Measurements from ENCODE around the gene PRKCB.

DNA sequence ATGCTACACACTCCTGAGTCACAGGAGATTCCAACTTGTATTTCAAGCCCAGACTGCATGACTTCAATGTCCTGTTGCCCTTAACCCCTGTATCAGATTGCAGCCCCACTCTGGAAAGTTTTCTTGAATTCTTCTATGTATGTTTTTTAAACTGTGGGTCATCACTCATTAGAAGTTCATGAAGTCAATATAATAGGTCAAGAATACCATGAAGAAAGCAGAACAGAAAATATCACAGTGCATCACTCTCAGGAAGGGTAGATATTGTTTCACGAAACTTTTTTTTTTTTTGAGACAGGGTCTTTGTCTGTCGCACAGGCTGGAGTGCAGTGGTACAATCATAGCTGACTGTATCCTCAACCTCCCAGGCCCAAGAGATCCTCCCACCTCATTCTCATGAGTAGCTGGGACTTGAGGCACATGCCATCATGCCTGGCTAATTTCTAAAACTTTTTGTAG is 20.5 kb downstream of the PRKCB start:
- TF ChIP-seq, protein P1, sequence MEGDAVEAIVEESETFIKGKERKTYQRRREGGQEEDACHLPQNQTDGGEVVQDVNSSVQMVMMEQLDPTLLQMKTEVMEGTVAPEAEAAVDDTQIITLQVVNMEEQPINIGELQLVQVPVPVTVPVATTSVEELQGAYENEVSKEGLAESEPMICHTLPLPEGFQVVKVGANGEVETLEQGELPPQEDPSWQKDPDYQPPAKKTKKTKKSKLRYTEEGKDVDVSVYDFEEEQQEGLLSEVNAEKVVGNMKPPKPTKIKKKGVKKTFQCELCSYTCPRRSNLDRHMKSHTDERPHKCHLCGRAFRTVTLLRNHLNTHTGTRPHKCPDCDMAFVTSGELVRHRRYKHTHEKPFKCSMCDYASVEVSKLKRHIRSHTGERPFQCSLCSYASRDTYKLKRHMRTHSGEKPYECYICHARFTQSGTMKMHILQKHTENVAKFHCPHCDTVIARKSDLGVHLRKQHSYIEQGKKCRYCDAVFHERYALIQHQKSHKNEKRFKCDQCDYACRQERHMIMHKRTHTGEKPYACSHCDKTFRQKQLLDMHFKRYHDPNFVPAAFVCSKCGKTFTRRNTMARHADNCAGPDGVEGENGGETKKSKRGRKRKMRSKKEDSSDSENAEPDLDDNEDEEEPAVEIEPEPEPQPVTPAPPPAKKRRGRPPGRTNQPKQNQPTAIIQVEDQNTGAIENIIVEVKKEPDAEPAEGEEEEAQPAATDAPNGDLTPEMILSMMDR (conservative IDR thresholded peaks at IDR 0.05 in 1 of 2, IDR thresholded peaks at IDR 0.05 in 1 of 2; ENCODE audit: extremely low read depth in 1 of 2, insufficient read depth in 1 of 2, low read depth in 1 of 2, low read length in 2 of 2): no peak
- TF ChIP-seq EZH2 (IDR thresholded peaks at IDR 0.05; ENCODE audit: borderline replicate concordance, low read length): no peak
